DND-41 (cell line): Measurements from ENCODE around the gene SGMS1.

Source experiments
- ATAC-seq: fragments of 200-7000 bp; cut with Tn5 transposase; 3 replicates; pipeline ENCODE4 v1.9.1; 2021; ENCODE audit warnings: low read depth; ENCODE audit not compliant: insufficient read depth
- DNase-seq: peaks from one replicate; pipeline ENCODE4 v3.0.0-alpha.2; 2020
- H2AFZ ChIP-seq: 2 replicates; pipeline ENCODE4 v1.6.0; 2012; ENCODE audit warnings: low read depth, low read length
- H3K27ac ChIP-seq: 2 replicates; pipeline ENCODE4 v1.5.1; 2012; ENCODE audit warnings: low read length, inconsistent platforms
- H3K27me3 ChIP-seq: fragments of 200-600 bp; sonication (generic); 2 replicates; pipeline ENCODE4 v1.6.0; 2012; ENCODE audit warnings: low read length, mild to moderate bottlenecking, inconsistent platforms; ENCODE audit not compliant: insufficient read depth, poor library complexity
- H3K36me3 ChIP-seq: 2 replicates; pipeline ENCODE4 v1.5.1; 2012; ENCODE audit warnings: low read length, inconsistent platforms; ENCODE audit not compliant: insufficient read depth
- H3K4me1 ChIP-seq: 2 replicates; pipeline ENCODE4 v1.5.1; 2012; ENCODE audit warnings: mild to moderate bottlenecking, low read length; ENCODE audit not compliant: insufficient read depth
- H3K4me2 ChIP-seq: 2 replicates; pipeline ENCODE4 v1.6.0; 2012; ENCODE audit warnings: mild to moderate bottlenecking, moderate library complexity, low read length, inconsistent platforms; ENCODE audit not compliant: insufficient read depth
- H3K4me3 ChIP-seq, 2 experiments: fragments of 200-600 bp in 1 of 2; shearing (Covaris generic) in 1 of 2; 2 replicates each; pipeline ENCODE4 v1.5.1; 2012 to 2016; ENCODE audit warnings: inconsistent platforms in 2 of 2, low read length in 2 of 2, mild to moderate bottlenecking in 2 of 2, low read depth in 1 of 2, moderate library complexity in 1 of 2
- H3K79me2 ChIP-seq: 2 replicates; pipeline ENCODE4 v1.6.0; 2012; ENCODE audit warnings: low read length, inconsistent platforms; ENCODE audit not compliant: insufficient read depth
- H3K9ac ChIP-seq: 2 replicates; pipeline ENCODE4 v1.6.0; 2012; ENCODE audit warnings: low read depth, mild to moderate bottlenecking, inconsistent platforms, low read length, moderate library complexity
- H3K9me3 ChIP-seq: 2 replicates; pipeline ENCODE4 v1.5.1; 2012; ENCODE audit warnings: low read length, moderate library complexity, mild to moderate bottlenecking, inconsistent platforms; ENCODE audit not compliant: insufficient read depth, severe bottlenecking
- H4K20me1 ChIP-seq: 2 replicates; pipeline ENCODE4 v1.6.0; 2012; ENCODE audit warnings: low read length; ENCODE audit not compliant: insufficient read depth
- CTCF ChIP-seq: IDR thresholded peaks from 2 replicates; pipeline ENCODE4 v1.5.1; 2012; ENCODE audit warnings: borderline replicate concordance, low read length, moderate library complexity, mild to moderate bottlenecking; ENCODE audit not compliant: poor library complexity, severe bottlenecking; ENCODE audit errors: extremely low read depth
- EZH2 ChIP-seq: IDR thresholded peaks from 3 replicates; pipeline ENCODE4 v1.6.1; 2012; ENCODE audit warnings: borderline replicate concordance, low read depth, mild to moderate bottlenecking, moderate library complexity, low read length, inconsistent platforms; ENCODE audit not compliant: severe bottlenecking

The SGMS1 gene

GRCh38 chr10:50615658-50616057 lies 8.1 kb downstream of the SGMS1 start:
- H3K9me3 ChIP-seq, result no peaks in the 10 kb centered on the region
- no peak overlapping the region for H3K27ac ChIP-seq
- no peak for TF ChIP-seq CTCF
- DNase-seq, result no peak
- H2AFZ ChIP-seq, result no peak overlapping the region
- no peaks in the 10 kb centered on the region for H3K79me2 ChIP-seq
- no peaks in the 10 kb centered on the region for H3K36me3 ChIP-seq
- H3K4me3 ChIP-seq, result no peak overlapping the region
- H3K4me2 ChIP-seq, result no peak overlapping the region
- H3K4me1 ChIP-seq, result no peaks in the 10 kb centered on the region
- peaks cover 13% of the 10 kb centered on the region for H3K27me3 ChIP-seq
- H3K9ac ChIP-seq, result no peak overlapping the region
- no peak for ATAC-seq
- no peaks in the 10 kb centered on the region for H4K20me1 ChIP-seq

GRCh38 chr10:50614444-50615137 lies 9.2 kb downstream of the SGMS1 start:
- Histone ChIP-seq H3K4me3 (no peak overlapping the region), H3K4me1 (no peaks in the 10 kb centered on the region), H2AFZ (no peak overlapping the region), H3K4me2 (no peak overlapping the region), H3K9me3 (no peaks in the 10 kb centered on the region), H3K36me3 (no peaks in the 10 kb centered on the region), H4K20me1 (no peaks in the 10 kb centered on the region), H3K9ac (no peak overlapping the region), H3K79me2 (no peaks in the 10 kb centered on the region), H3K27me3 (peaks cover 4% of the 10 kb centered on the region), H3K27ac (no peak overlapping the region)
- TF ChIP-seq CTCF, result no peak
- TF ChIP-seq EZH2, result no peak
- DNase-seq, result no peak
- ATAC-seq, result no peak

GRCh38 chr10:50613726-50614443 lies 9.9 kb downstream of the SGMS1 start:
- no peaks in the 10 kb centered on the region for H3K27me3 ChIP-seq
- no peak overlapping the region for H2AFZ ChIP-seq
- no peaks in the 10 kb centered on the region for H4K20me1 ChIP-seq
- H3K4me3 ChIP-seq, result no peak overlapping the region
- H3K27ac ChIP-seq, result no peak overlapping the region
- no peaks in the 10 kb centered on the region for H3K9me3 ChIP-seq
- H3K4me1 ChIP-seq, result no peaks in the 10 kb centered on the region
- ATAC-seq (no peak), DNase-seq (no peak)
- TF ChIP-seq CTCF, result no peak
- TF ChIP-seq EZH2, result no peak
- no peaks in the 10 kb centered on the region for H3K79me2 ChIP-seq
- H3K36me3 ChIP-seq, result no peaks in the 10 kb centered on the region
- no peak overlapping the region for H3K4me2 ChIP-seq
- no peak overlapping the region for H3K9ac ChIP-seq
